Uterus (tissue), 2 donors: ENCODE data around the gene IRAK1.

ENCODE experiments used
- POLR2A ChIP-seq, 2 donors: fragments of 450-650 bp; IDR thresholded peaks; one replicate each; pipeline ENCODE4 v1.6.1; 2016; ENCODE audit warnings: antibody characterized with exemption in 2 of 2, mild to moderate bottlenecking in 1 of 2, moderate library complexity in 1 of 2
- TF ChIP-seq, protein P1 (sequence below), 4 experiments: fragments of 200-600 bp in 2 of 4; fragments of 450-650 bp in 2 of 4; sonication (generic) in 2 of 4; IDR thresholded peaks; one replicate each; pipeline ENCODE4 v1.5.1; 2016 to 2019; ENCODE audit warnings: antibody characterized with exemption in 4 of 4, mild to moderate bottlenecking in 2 of 4, moderate library complexity in 1 of 4

DNA sequence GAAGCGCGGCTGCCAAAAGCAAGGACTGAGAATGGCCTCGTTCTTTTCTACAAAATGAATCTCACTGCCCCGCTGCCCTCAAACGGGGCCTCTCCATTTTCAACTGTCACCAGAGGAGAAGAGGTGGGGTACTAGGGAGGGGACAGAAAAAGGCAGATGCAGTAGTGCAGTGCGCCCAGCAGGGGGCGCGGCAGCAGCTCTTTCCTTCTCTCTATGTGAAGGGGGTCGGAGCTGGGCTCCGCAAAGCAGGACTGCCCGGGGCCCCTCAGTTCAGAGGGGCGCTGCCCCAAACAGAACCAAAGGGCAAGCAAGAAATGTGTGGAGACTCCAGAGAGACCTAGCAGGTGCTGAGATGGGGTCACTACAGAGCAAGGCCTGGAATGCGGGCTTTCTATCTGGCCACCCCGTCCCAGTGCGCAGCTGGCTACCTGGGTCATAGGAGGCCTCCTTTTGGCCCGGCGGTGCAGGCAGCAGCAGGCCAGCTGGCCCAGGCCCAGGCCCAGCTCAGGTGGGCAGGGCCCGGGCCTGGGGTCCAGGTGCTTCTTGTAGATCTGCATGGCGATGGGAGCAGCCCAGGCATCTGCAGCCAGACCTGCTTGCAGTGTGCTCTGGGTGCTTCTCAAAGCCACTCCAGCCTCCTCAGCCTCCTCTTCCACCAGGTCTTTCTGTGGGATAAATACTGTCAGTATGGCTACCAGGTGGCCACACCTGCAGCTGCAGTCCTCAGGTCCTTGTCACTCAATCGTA lies 5.9 kb downstream of the IRAK1 start:
- no peak for TF ChIP-seq POLR2A (IDR thresholded peaks at IDR 0.05)
- TF ChIP-seq, protein P1, sequence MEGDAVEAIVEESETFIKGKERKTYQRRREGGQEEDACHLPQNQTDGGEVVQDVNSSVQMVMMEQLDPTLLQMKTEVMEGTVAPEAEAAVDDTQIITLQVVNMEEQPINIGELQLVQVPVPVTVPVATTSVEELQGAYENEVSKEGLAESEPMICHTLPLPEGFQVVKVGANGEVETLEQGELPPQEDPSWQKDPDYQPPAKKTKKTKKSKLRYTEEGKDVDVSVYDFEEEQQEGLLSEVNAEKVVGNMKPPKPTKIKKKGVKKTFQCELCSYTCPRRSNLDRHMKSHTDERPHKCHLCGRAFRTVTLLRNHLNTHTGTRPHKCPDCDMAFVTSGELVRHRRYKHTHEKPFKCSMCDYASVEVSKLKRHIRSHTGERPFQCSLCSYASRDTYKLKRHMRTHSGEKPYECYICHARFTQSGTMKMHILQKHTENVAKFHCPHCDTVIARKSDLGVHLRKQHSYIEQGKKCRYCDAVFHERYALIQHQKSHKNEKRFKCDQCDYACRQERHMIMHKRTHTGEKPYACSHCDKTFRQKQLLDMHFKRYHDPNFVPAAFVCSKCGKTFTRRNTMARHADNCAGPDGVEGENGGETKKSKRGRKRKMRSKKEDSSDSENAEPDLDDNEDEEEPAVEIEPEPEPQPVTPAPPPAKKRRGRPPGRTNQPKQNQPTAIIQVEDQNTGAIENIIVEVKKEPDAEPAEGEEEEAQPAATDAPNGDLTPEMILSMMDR (IDR thresholded peaks at IDR 0.05) = peak; percentile 74 to 82 (median 76)
